B cell (primary cell): ENCODE results near the gene ZNF804A.

Experiments
- EZH2 ChIP-seq: IDR thresholded peaks from 2 replicates; pipeline ENCODE4 v1.6.1; 2012; ENCODE audit warnings: borderline replicate concordance, low read depth, mild to moderate bottlenecking, moderate library complexity, low read length; ENCODE audit not compliant: insufficient read depth, poor library complexity, severe bottlenecking
- TF ChIP-seq, protein P1 (sequence below): fragments of 200-600 bp; IDR thresholded peaks from one replicate; pipeline ENCODE4 v1.8.0; 2022; ENCODE audit warnings: antibody characterized with exemption, mild to moderate bottlenecking

- TF ChIP-seq, protein P1, sequence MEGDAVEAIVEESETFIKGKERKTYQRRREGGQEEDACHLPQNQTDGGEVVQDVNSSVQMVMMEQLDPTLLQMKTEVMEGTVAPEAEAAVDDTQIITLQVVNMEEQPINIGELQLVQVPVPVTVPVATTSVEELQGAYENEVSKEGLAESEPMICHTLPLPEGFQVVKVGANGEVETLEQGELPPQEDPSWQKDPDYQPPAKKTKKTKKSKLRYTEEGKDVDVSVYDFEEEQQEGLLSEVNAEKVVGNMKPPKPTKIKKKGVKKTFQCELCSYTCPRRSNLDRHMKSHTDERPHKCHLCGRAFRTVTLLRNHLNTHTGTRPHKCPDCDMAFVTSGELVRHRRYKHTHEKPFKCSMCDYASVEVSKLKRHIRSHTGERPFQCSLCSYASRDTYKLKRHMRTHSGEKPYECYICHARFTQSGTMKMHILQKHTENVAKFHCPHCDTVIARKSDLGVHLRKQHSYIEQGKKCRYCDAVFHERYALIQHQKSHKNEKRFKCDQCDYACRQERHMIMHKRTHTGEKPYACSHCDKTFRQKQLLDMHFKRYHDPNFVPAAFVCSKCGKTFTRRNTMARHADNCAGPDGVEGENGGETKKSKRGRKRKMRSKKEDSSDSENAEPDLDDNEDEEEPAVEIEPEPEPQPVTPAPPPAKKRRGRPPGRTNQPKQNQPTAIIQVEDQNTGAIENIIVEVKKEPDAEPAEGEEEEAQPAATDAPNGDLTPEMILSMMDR = no peak
- no peak for TF ChIP-seq EZH2
Observed at GRCh38 chr2:184908966-184909365, 310.6 kb downstream of the ZNF804A start.
